Measurements from ENCODE around the gene TPM4.

The TPM4 gene

GRCh38 chr19:16052353-16052752 lies 23.9 kb upstream of the TPM4 start:
- no peak for TF ChIP-seq PAX5 (IDR thresholded peaks at IDR 0.05; ENCODE audit: insufficient read depth, low read length, severe bottlenecking)
- no peak for TF ChIP-seq TAF1 (IDR thresholded peaks at IDR 0.05; ENCODE audit: low read depth, low read length)
- TF ChIP-seq POU2F2 (IDR thresholded peaks at IDR 0.05; ENCODE audit: low read depth, low read length), result no peak
- TF ChIP-seq POLR2A (IDR thresholded peaks at IDR 0.05; ENCODE audit: low read depth, low read length), result no peak
- no peak for TF ChIP-seq POLR2AphosphoS5 (IDR thresholded peaks at IDR 0.05; ENCODE audit: low read depth, low read length)
- no peak for TF ChIP-seq SPI1 (IDR thresholded peaks at IDR 0.05; ENCODE audit: low read depth, low read length)
- FAIRE-seq, result no peak
- no peak for DNase-seq (ENCODE audit: insufficient read length, low spot score)

- no peak for TF ChIP-seq PAX5 (IDR thresholded peaks at IDR 0.05; ENCODE audit: insufficient read depth, low read length, severe bottlenecking)
- no peak for TF ChIP-seq TAF1 (IDR thresholded peaks at IDR 0.05; ENCODE audit: low read depth, low read length)
- TF ChIP-seq SPI1 (IDR thresholded peaks at IDR 0.05; ENCODE audit: low read depth, low read length), result no peak
- TF ChIP-seq POLR2A (IDR thresholded peaks at IDR 0.05; ENCODE audit: low read depth, low read length), result no peak
- no peak for TF ChIP-seq POLR2AphosphoS5 (IDR thresholded peaks at IDR 0.05; ENCODE audit: low read depth, low read length)
- TF ChIP-seq POU2F2 (IDR thresholded peaks at IDR 0.05; ENCODE audit: low read depth, low read length), result no peak
- no peak for FAIRE-seq
Observed at GRCh38 chr19:16057062-16057461, 19.2 kb upstream of the TPM4 start.

GRCh38 chr19:16060294-16060693 lies 16.0 kb upstream of the TPM4 start:
- FAIRE-seq (no peak), DNase-seq (ENCODE audit: insufficient read length, low spot score) (no peak)
- TF ChIP-seq TAF1 (IDR thresholded peaks at IDR 0.05; ENCODE audit: low read depth, low read length), result no peak
- TF ChIP-seq POLR2A (IDR thresholded peaks at IDR 0.05; ENCODE audit: low read depth, low read length), result no peak
- no peak for TF ChIP-seq POLR2AphosphoS5 (IDR thresholded peaks at IDR 0.05; ENCODE audit: low read depth, low read length)
- no peak for TF ChIP-seq POU2F2 (IDR thresholded peaks at IDR 0.05; ENCODE audit: low read depth, low read length)
- TF ChIP-seq PAX5 (IDR thresholded peaks at IDR 0.05; ENCODE audit: insufficient read depth, low read length, severe bottlenecking), result no peak
- no peak for TF ChIP-seq SPI1 (IDR thresholded peaks at IDR 0.05; ENCODE audit: low read depth, low read length)

More at GRCh38 chr19:16057062-16057461, 19.2 kb upstream of the TPM4 start:
- DNase-seq (ENCODE audit: insufficient read length, low spot score), result no peak

GRCh38 chr19:16061943-16062342 lies 14.4 kb upstream of the TPM4 start:
- no peak for DNase-seq (ENCODE audit: insufficient read length, low spot score)

GRCh38 chr19:16062789-16063188 lies 13.5 kb upstream of the TPM4 start:
- TF ChIP-seq SPI1 (IDR thresholded peaks at IDR 0.05; ENCODE audit: low read depth, low read length) (peak; percentile 71), TAF1 (IDR thresholded peaks at IDR 0.05; ENCODE audit: low read depth, low read length) (no peak), POLR2AphosphoS5 (IDR thresholded peaks at IDR 0.05; ENCODE audit: low read depth, low read length) (no peak), PAX5 (IDR thresholded peaks at IDR 0.05; ENCODE audit: insufficient read depth, low read length, severe bottlenecking) (no peak)
- FAIRE-seq (peak; percentile 85), DNase-seq (ENCODE audit: insufficient read length, low spot score) (no peak)

More at GRCh38 chr19:16061943-16062342, 14.4 kb upstream of the TPM4 start:
- TF ChIP-seq SPI1 (IDR thresholded peaks at IDR 0.05; ENCODE audit: low read depth, low read length) (no peak), POU2F2 (IDR thresholded peaks at IDR 0.05; ENCODE audit: low read depth, low read length) (0 out of 2 replicates have a peak, but pooled peaks have one; percentile 11)
- no peak for FAIRE-seq

- FAIRE-seq, result no peak
- no peak for DNase-seq (ENCODE audit: insufficient read length, low spot score)
- TF ChIP-seq POLR2AphosphoS5 (IDR thresholded peaks at IDR 0.05; ENCODE audit: low read depth, low read length), result no peak
- TF ChIP-seq PAX5 (IDR thresholded peaks at IDR 0.05; ENCODE audit: insufficient read depth, low read length, severe bottlenecking), result no peak
- no peak for TF ChIP-seq POU2F2 (IDR thresholded peaks at IDR 0.05; ENCODE audit: low read depth, low read length)
- TF ChIP-seq TAF1 (IDR thresholded peaks at IDR 0.05; ENCODE audit: low read depth, low read length), result no peak
- TF ChIP-seq POLR2A (IDR thresholded peaks at IDR 0.05; ENCODE audit: low read depth, low read length), result no peak
- no peak for TF ChIP-seq SPI1 (IDR thresholded peaks at IDR 0.05; ENCODE audit: low read depth, low read length)
Observed at GRCh38 chr19:16064209-16064889, 11.9 kb upstream of the TPM4 start.

GRCh38 chr19:16066611-16067104 lies 9.6 kb upstream of the TPM4 start:
- no peak for DNase-seq (ENCODE audit: insufficient read length, low spot score)
- TF ChIP-seq SPI1 (IDR thresholded peaks at IDR 0.05; ENCODE audit: low read depth, low read length) (no peak), POLR2A (IDR thresholded peaks at IDR 0.05; ENCODE audit: low read depth, low read length) (no peak), POLR2AphosphoS5 (IDR thresholded peaks at IDR 0.05; ENCODE audit: low read depth, low read length) (no peak), POU2F2 (IDR thresholded peaks at IDR 0.05; ENCODE audit: low read depth, low read length) (no peak)
- no peak for FAIRE-seq

- no peak for DNase-seq (ENCODE audit: insufficient read length, low spot score)
- TF ChIP-seq SPI1 (IDR thresholded peaks at IDR 0.05; ENCODE audit: low read depth, low read length) (no peak), POLR2A (IDR thresholded peaks at IDR 0.05; ENCODE audit: low read depth, low read length) (no peak), POU2F2 (IDR thresholded peaks at IDR 0.05; ENCODE audit: low read depth, low read length) (no peak), PAX5 (IDR thresholded peaks at IDR 0.05; ENCODE audit: insufficient read depth, low read length, severe bottlenecking) (no peak), POLR2AphosphoS5 (IDR thresholded peaks at IDR 0.05; ENCODE audit: low read depth, low read length) (no peak), TAF1 (IDR thresholded peaks at IDR 0.05; ENCODE audit: low read depth, low read length) (no peak)
- FAIRE-seq, result no peak
Observed at GRCh38 chr19:16067205-16067938, 8.9 kb upstream of the TPM4 start.

- DNase-seq (ENCODE audit: insufficient read length, low spot score) (no peak), FAIRE-seq (no peak)
- no peak for TF ChIP-seq POU2F2 (IDR thresholded peaks at IDR 0.05; ENCODE audit: low read depth, low read length)
- no peak for TF ChIP-seq POLR2AphosphoS5 (IDR thresholded peaks at IDR 0.05; ENCODE audit: low read depth, low read length)
- TF ChIP-seq TAF1 (IDR thresholded peaks at IDR 0.05; ENCODE audit: low read depth, low read length), result no peak
- TF ChIP-seq POLR2A (IDR thresholded peaks at IDR 0.05; ENCODE audit: low read depth, low read length), result no peak
- TF ChIP-seq SPI1 (IDR thresholded peaks at IDR 0.05; ENCODE audit: low read depth, low read length), result no peak
- TF ChIP-seq PAX5 (IDR thresholded peaks at IDR 0.05; ENCODE audit: insufficient read depth, low read length, severe bottlenecking), result no peak
Observed at GRCh38 chr19:16068696-16069259, 7.5 kb upstream of the TPM4 start.

Measured in GM12891 (cell line).